Testis (tissue), 2 donors: Measurements from ENCODE around the gene FSTL4.

Experiments
- CTCF ChIP-seq, 3 experiments: fragments of 450-650 bp in 2 of 3; fragments of 200-600 bp in 1 of 3; sonication (generic) in 1 of 3; IDR thresholded peaks; one replicate each; pipeline ENCODE4 v1.5.1; 2016 to 2019; ENCODE audit warnings: antibody characterized with exemption in 3 of 3, mild to moderate bottlenecking in 2 of 3, moderate library complexity in 1 of 3
- POLR2A ChIP-seq: fragments of 450-650 bp; IDR thresholded peaks from one replicate; pipeline ENCODE4 v1.6.1; 2017; ENCODE audit warnings: antibody characterized with exemption, mild to moderate bottlenecking, moderate library complexity

GRCh38 chr5:133519191-133519590 lies 93.2 kb downstream of the FSTL4 start:
- TF ChIP-seq CTCF (IDR thresholded peaks at IDR 0.05) (no peak), POLR2A (no peak)
